Stomach (tissue), 9 donors: ENCODE measurements around the gene ATP8A2. TPM values are rescaled to one million over a fixed set of nuclear protein-coding genes. Genes with fewer than 3 reads are reported as not detected.

Experiments used
- DNase-seq, 2 donors: peaks; one replicate each; pipeline versions ENCODE4 v3.0.0 to v3.0.0-alpha.2; 2013 to 2019
- H3K27ac ChIP-seq, 5 donors: fragments of 200-600 bp in 4 of 5; sonication (generic) in 4 of 5; one replicate each; pipeline ENCODE4 v1.5.1; 2013 to 2019; ENCODE audit warnings: mild to moderate bottlenecking in 1 of 5, moderate library complexity in 1 of 5
- H3K27me3 ChIP-seq, 3 donors: fragments of 200-600 bp; sonication (generic); one replicate each; pipeline ENCODE4 v1.5.1; 2017 to 2019; ENCODE audit warnings: mixed run types in 1 of 3
- H3K36me3 ChIP-seq, 4 donors: fragments of 200-600 bp; sonication (generic); 1 replicate in 3 of 4; 2 replicates in 1 of 4; pipeline ENCODE4 v1.5.1; 2016 to 2019
- H3K4me1 ChIP-seq, 4 donors: fragments of 200-600 bp; sonication (generic); one replicate each; pipeline ENCODE4 v1.5.1; 2016 to 2019
- H3K4me3 ChIP-seq, 4 donors: fragments of 200-600 bp; sonication (generic) in 3 of 4; one replicate each; pipeline ENCODE4 v1.5.1; 2016 to 2019; ENCODE audit warnings: mild to moderate bottlenecking in 1 of 4
- H3K9me3 ChIP-seq, 4 donors: fragments of 200-600 bp; sonication (generic); one replicate each; pipeline ENCODE4 v1.5.1; 2016 to 2019
- CTCF ChIP-seq, 7 experiments: fragments of 450-650 bp in 4 of 7; fragments of 200-600 bp in 3 of 7; sonication (generic) in 3 of 7; IDR thresholded peaks; one replicate each; pipeline ENCODE4 v1.5.1; 2016 to 2019; ENCODE audit warnings: antibody characterized with exemption in 7 of 7, control low read depth in 2 of 7, mild to moderate bottlenecking in 1 of 7
- EP300 ChIP-seq: sonication (generic); formaldehyde crosslinking; IDR thresholded peaks from one replicate; pipeline ENCODE4 v1.6.1; 2017; ENCODE audit warnings: antibody characterized with exemption
- POLR2A ChIP-seq, 4 donors: fragments of 450-650 bp; IDR thresholded peaks; one replicate each; pipeline ENCODE4 v1.6.1; 2016; ENCODE audit warnings: antibody characterized with exemption in 4 of 4, control low read depth in 2 of 4, mild to moderate bottlenecking in 1 of 4, moderate library complexity in 1 of 4
- POLR2AphosphoS5 ChIP-seq, 3 donors: sonication (generic); formaldehyde crosslinking; IDR thresholded peaks; one replicate each; pipeline ENCODE4 v1.6.1; 2016; ENCODE audit warnings: antibody characterized with exemption in 3 of 3
- WGBS, 5 donors: extraction: QIAGEN DNeasy Blood & Tissue Kit in 3 of 5; methylation state at CpG; one replicate each; pipeline versions ENCODE4 v1.1.5 to v1.1.7; 2013 to 2018; 5-methylcytosine and 5-hydroxymethylcytosine counted together
- intact Hi-C: fragments of 100-400 bp; cut with DNase I; formaldehyde crosslinking; loops from one replicate; pipeline ENCODE4 v1.15.1; 2023; ENCODE audit warnings: low total_unique reads
- polyA plus RNA-seq, 3 donors: library from polyadenylated mRNA; stranded (reverse); fragments of 200-250 nt; gene quantifications; one replicate each; pipeline ENCODE4 v1.2.3, GENCODE V29; 2013
- total RNA-seq, 5 donors: library from RNA; depleted of rRNA; stranded (reverse); fragments of >200 nt; gene quantifications; one replicate each; pipeline versions ENCODE4 v1.1.0 to v1.2.3, GENCODE V29; 2014 to 2016
- donor health status: healthy with polysubstance abuse.
- donor health status: Bipolar disorder and iron deficiency.
- donor health status: healthy.

ATP8A2 gene
- total and polyA plus RNA-seq, 8 donors: 0.12 to 3.5 (median 0.20) TPM; not detected in 3

- Histone ChIP-seq H3K27me3 (no peaks in the 10 kb centered on the region), H3K9me3 (peaks cover 0 to 22% (median 11%) of the 10 kb centered on the region in 4 donors), H3K27ac (no peak overlapping the region), H3K36me3 (no peaks in the 10 kb centered on the region), H3K4me1 (no peaks in the 10 kb centered on the region), H3K4me3 (no peak overlapping the region)
- TF ChIP-seq CTCF (IDR thresholded peaks at IDR 0.05) (no peak), POLR2A (IDR thresholded peaks at IDR 0.05) (no peak), EP300 (no peak), POLR2AphosphoS5 (IDR thresholded peaks at IDR 0.05) (no peak)
- intact Hi-C loops: no loop called here
- no peak for DNase-seq
These were observed 296.6 kb downstream of the ATP8A2 start for GRCh38 chr13:25668345-25668744.

GRCh38 chr13:25673711-25674110, 301.9 kb downstream of the ATP8A2 start:
- no peaks in the 10 kb centered on the region for H3K36me3 ChIP-seq
- no peak for TF ChIP-seq EP300
- TF ChIP-seq POLR2A (IDR thresholded peaks at IDR 0.05): no peak
- no peak for TF ChIP-seq CTCF (IDR thresholded peaks at IDR 0.05)
- no peak for TF ChIP-seq POLR2AphosphoS5 (IDR thresholded peaks at IDR 0.05)

GRCh38 chr13:25674371-25674770, 302.6 kb downstream of the ATP8A2 start:
- H3K4me1 ChIP-seq: peaks cover 0 to 8% (median 3%) of the 10 kb centered on the region in 4 donors
- no peak overlapping the region for H3K4me3 ChIP-seq
- intact Hi-C loops: no loop called here
- DNase-seq: no peak
- H3K36me3 ChIP-seq: no peaks in the 10 kb centered on the region
- TF ChIP-seq CTCF (IDR thresholded peaks at IDR 0.05) (no peak), POLR2AphosphoS5 (IDR thresholded peaks at IDR 0.05) (no peak), EP300 (no peak), POLR2A (IDR thresholded peaks at IDR 0.05) (no peak)
- H3K27ac ChIP-seq: no peak overlapping the region
- H3K9me3 ChIP-seq: peaks cover 0 to 9% (median 5%) of the 10 kb centered on the region in 4 donors
- no peaks in the 10 kb centered on the region for H3K27me3 ChIP-seq
- 87 to 94% (median 90%) methylated on average over 4 of the region's 4 CpGs for WGBS, 5 donors

More at GRCh38 chr13:25673711-25674110, 301.9 kb downstream of the ATP8A2 start:
- Histone ChIP-seq H3K27ac (no peak overlapping the region), H3K4me1 (peaks cover 0 to 5% (median under 1%) of the 10 kb centered on the region in 4 donors), H3K9me3 (peaks cover 0 to 13% (median 11%) of the 10 kb centered on the region in 4 donors), H3K27me3 (no peaks in the 10 kb centered on the region), H3K4me3 (no peak overlapping the region)
- DNase-seq: no peak
- WGBS, 5 donors: 89 to 96% (median 95%) methylated on average over 5 of the region's 5 CpGs
- intact Hi-C loops: no loop called here

GRCh38 chr13:25675060-25675459, 303.3 kb downstream of the ATP8A2 start:
- Histone ChIP-seq H3K36me3 (no peaks in the 10 kb centered on the region), H3K27ac (no peak overlapping the region), H3K9me3 (peaks cover 0 to 2% (median 0%) of the 10 kb centered on the region in 4 donors), H3K4me1 (peaks cover 0 to 10% (median 3%) of the 10 kb centered on the region in 4 donors), H3K27me3 (no peaks in the 10 kb centered on the region), H3K4me3 (no peak overlapping the region)
- intact Hi-C loops: no loop called here
- no peak for DNase-seq
- 63 to 72% (median 68%) methylated on average over 3 of the region's 3 CpGs for WGBS, 5 donors
- no peak for TF ChIP-seq CTCF (IDR thresholded peaks at IDR 0.05)
- TF ChIP-seq POLR2A (IDR thresholded peaks at IDR 0.05): no peak
- TF ChIP-seq POLR2AphosphoS5 (IDR thresholded peaks at IDR 0.05): no peak
- TF ChIP-seq EP300: no peak
